HCT116 (cell line): ENCODE results near the gene DBX1. TPM values are rescaled to one million over a fixed set of nuclear protein-coding genes. Genes with fewer than 3 reads are reported as not detected.

ENCODE experiments used
- ATAC-seq: fragments of 200-7000 bp; cut with Tn5 transposase; 2 replicates; pipeline ENCODE4 v1.9.1; 2020; ENCODE audit warnings: mild to moderate bottlenecking, moderate library complexity
- BruUV-seq: library from RNA; stranded (reverse); fragments of 400-500 nt; replicated peaks from 2 replicates; lab custom pipeline; 2021; lab: Mats Ljungman, UMichigan
- CTCF ChIA-PET: fragments of 300-600 bp; sonication (Branson Sonifier 250); formaldehyde crosslinking; loops from one replicate; lab custom pipeline; 2021; ENCODE audit warnings: antibody characterized with exemption; lab: Charles Lee
- POLR2A ChIA-PET: fragments of 300-600, 350-600 bp; sonication (Branson Sonifier 250); formaldehyde crosslinking; loops from one replicate; lab custom pipeline; 2021; ENCODE audit warnings: antibody characterized with exemption; lab: Charles Lee
- RAD21 ChIA-PET, 2 experiments: fragments of 300-600 bp; sonication (Branson Sonifier 250); formaldehyde crosslinking; loops; one replicate each; lab custom pipeline; 2023; ENCODE audit warnings: low total read pairs in 2 of 2; ENCODE audit not compliant: uncharacterized antibody in 2 of 2, unreplicated experiment in 2 of 2, low non-redundant PET in 1 of 2; lab: Charles Lee
- DNase-seq: peaks from one replicate; pipeline ENCODE4 v3.0.0-alpha.2; 2010; ENCODE audit warnings: low read depth, low spot score
- H2AFZ ChIP-seq: fragments of 200-600 bp; shearing (Covaris generic), sonication (generic); 2 replicates; pipeline ENCODE4 v1.6.1; 2017; ENCODE audit warnings: low read depth, mixed run types, mixed read lengths, antibody characterized with exemption, low read length; ENCODE audit not compliant: poor library complexity, severe bottlenecking
- H3K27ac ChIP-seq: 2 replicates; pipeline ENCODE4 v1.5.1; 2012; ENCODE audit warnings: low read depth, low read length
- H3K27me3 ChIP-seq: fragments of 200-600 bp; sonication (generic); 2 replicates; pipeline ENCODE4 v1.6.1; 2016; ENCODE audit warnings: mixed run types, low read length, mixed read lengths; ENCODE audit not compliant: insufficient read depth
- H3K36me3 ChIP-seq, 2 experiments: fragments of 200-500 bp in 1 of 2; fragments of 200-600 bp in 1 of 2; sonication (Bioruptor generic) in 1 of 2; sonication (generic) in 1 of 2; 2 replicates each; pipeline versions ENCODE4 v1.5.1 to v1.6.1; 2014 to 2016; ENCODE audit warnings: low read length in 2 of 2, inconsistent platforms in 1 of 2, mixed read lengths in 1 of 2, mixed run types in 1 of 2; ENCODE audit not compliant: insufficient read depth in 2 of 2, control insufficient read depth in 1 of 2
- H3K4me1 ChIP-seq, 2 experiments: fragments of 200-600 bp in 1 of 2; sonication (generic) in 1 of 2; 2 replicates each; pipeline versions ENCODE4 v1.5.1 to v1.6.1; 2012 to 2017; ENCODE audit warnings: low read length in 2 of 2, inconsistent platforms in 1 of 2, mild to moderate bottlenecking in 1 of 2, mixed read lengths in 1 of 2, mixed run types in 1 of 2, moderate library complexity in 1 of 2; ENCODE audit not compliant: insufficient read depth in 2 of 2, control insufficient read depth in 1 of 2
- H3K4me2 ChIP-seq: fragments of 200-600 bp; sonication (generic); 2 replicates; pipeline ENCODE4 v1.6.1; 2017; ENCODE audit warnings: mixed run types, low read length, mixed read lengths
- H3K4me3 ChIP-seq, 2 experiments: fragments of 200-600 bp in 1 of 2; sonication (generic) in 1 of 2; replicated peaks in 1 of 2; 2 replicates each; pipeline ENCODE4 v1.5.1; 2011 to 2016; ENCODE audit warnings: low read length in 2 of 2, control low read depth in 1 of 2, low read depth in 1 of 2, mild to moderate bottlenecking in 1 of 2, mixed read lengths in 1 of 2, mixed run types in 1 of 2
- H3K79me2 ChIP-seq: fragments of 200-600 bp; sonication (generic); 2 replicates; pipeline ENCODE4 v1.6.1; 2017; ENCODE audit warnings: mild to moderate bottlenecking, mixed run types, low read length, moderate library complexity, mixed read lengths; ENCODE audit not compliant: insufficient read depth
- H3K9ac ChIP-seq: fragments of 200-600 bp; sonication (generic); 2 replicates; pipeline ENCODE4 v1.6.1; 2016; ENCODE audit warnings: low read length, mixed read lengths
- H3K9me2 ChIP-seq: fragments of 200-600 bp; sonication (generic), shearing (Covaris generic); 2 replicates; pipeline ENCODE4 v1.6.1; 2017; ENCODE audit warnings: mixed run types, mild to moderate bottlenecking, moderate library complexity; ENCODE audit not compliant: insufficient read depth
- H3K9me3 ChIP-seq, 2 experiments: fragments of 200-500 bp in 1 of 2; fragments of 200-600 bp in 1 of 2; sonication (Bioruptor generic) in 1 of 2; sonication (generic) in 1 of 2; 2 replicates each; pipeline ENCODE4 v1.6.1; 2014 to 2017; ENCODE audit warnings: low read length in 2 of 2, mixed read lengths in 2 of 2, inconsistent platforms in 1 of 2, low read depth in 1 of 2, mild to moderate bottlenecking in 1 of 2, mixed run types in 1 of 2, moderate library complexity in 1 of 2; ENCODE audit not compliant: control insufficient read depth in 1 of 2, insufficient read depth in 1 of 2
- H4K20me1 ChIP-seq: fragments of 200-600 bp; sonication (generic), shearing (Covaris generic); 2 replicates; pipeline ENCODE4 v1.6.1; 2017; ENCODE audit warnings: mixed run types, mild to moderate bottlenecking, moderate library complexity; ENCODE audit not compliant: insufficient read depth
- EGR1 ChIP-seq: IDR thresholded peaks from 2 replicates; pipeline ENCODE4 v1.6.1; 2012; ENCODE audit warnings: low read depth
- JUND ChIP-seq: IDR thresholded peaks from 2 replicates; pipeline ENCODE4 v1.6.1; 2012
- REST ChIP-seq: IDR thresholded peaks from 2 replicates; pipeline ENCODE4 v1.6.1; 2012; ENCODE audit warnings: low read depth
- SIN3A ChIP-seq: IDR thresholded peaks from 2 replicates; pipeline ENCODE4 v1.6.1; 2012; ENCODE audit warnings: low read depth
- SRF ChIP-seq: IDR thresholded peaks from 2 replicates; pipeline ENCODE4 v1.6.1; 2012; ENCODE audit warnings: low read depth
- YY1 ChIP-seq: IDR thresholded peaks from 2 replicates; pipeline ENCODE4 v1.6.1; 2011; ENCODE audit warnings: low read length, low read depth, moderate library complexity, mild to moderate bottlenecking; ENCODE audit not compliant: insufficient replicate concordance; ENCODE audit errors: extremely low read depth
- ZFX ChIP-seq: fragments of 450-650 bp; IDR thresholded peaks from 2 replicates; pipeline ENCODE4 v1.6.1; 2017
- intact Hi-C: fragments of 100-400 bp; cut with micrococcal nuclease; formaldehyde crosslinking; loops from 2 replicates; pipeline ENCODE4 v1.10.0; 2022
- total RNA-seq: library from RNA; stranded (reverse); gene quantifications from one replicate; pipeline ENCODE4 v1.2.1, GENCODE V29; 2021; ENCODE audit not compliant: unreplicated experiment
- TF ChIP-seq, protein P1 (sequence below), 3 experiments: fragments of 200-600 bp in 1 of 3; sonication (generic) in 1 of 3; IDR thresholded peaks in 2 of 3; conservative IDR thresholded peaks in 1 of 3; 2 replicates each; pipeline ENCODE4 v1.5.1; 2012 to 2017; ENCODE audit warnings: low read depth in 2 of 3, low read length in 2 of 3, antibody characterized with exemption in 1 of 3, borderline replicate concordance in 1 of 3, control low read depth in 1 of 3, mild to moderate bottlenecking in 1 of 3, mixed read lengths in 1 of 3, mixed run types in 1 of 3, moderate library complexity in 1 of 3; ENCODE audit not compliant: insufficient read depth in 1 of 3

DBX1 gene
- total RNA-seq, 1 experiment from 2014 or later: not detected

GRCh38 chr11:20138707-20139106 is 21.6 kb downstream of the DBX1 start:
- POLR2A ChIA-PET: no interaction called here
- RAD21 ChIA-PET: no interaction called here
- H3K27me3 ChIP-seq: peaks cover 7% of the 10 kb centered on the region
- no peaks in the 10 kb centered on the region for H3K4me1 ChIP-seq
- no peak for TF ChIP-seq EGR1
- ATAC-seq: no peak
- H2AFZ ChIP-seq: no peak overlapping the region
- no peaks in the 10 kb centered on the region for H3K9me3 ChIP-seq
- DNase-seq: no peak
- no peaks in the 10 kb centered on the region for H4K20me1 ChIP-seq
- BruUV-seq: no TSS peak
- CTCF ChIA-PET: interaction anchor here (2.6 kb wide), 1 partner anchor 10 kb away, joined by 12 read pairs; no protein-coding TSS in a partner anchor
- no peak overlapping the region for H3K27ac ChIP-seq
- H3K9ac ChIP-seq: no peak overlapping the region
- H3K79me2 ChIP-seq: no peaks in the 10 kb centered on the region
- no peaks in the 10 kb centered on the region for H3K9me2 ChIP-seq
- H3K4me2 ChIP-seq: no peak overlapping the region
- intact Hi-C loops: no loop called here
- H3K4me3 ChIP-seq: no peak overlapping the region
- H3K36me3 ChIP-seq: no peaks in the 10 kb centered on the region

DNA sequence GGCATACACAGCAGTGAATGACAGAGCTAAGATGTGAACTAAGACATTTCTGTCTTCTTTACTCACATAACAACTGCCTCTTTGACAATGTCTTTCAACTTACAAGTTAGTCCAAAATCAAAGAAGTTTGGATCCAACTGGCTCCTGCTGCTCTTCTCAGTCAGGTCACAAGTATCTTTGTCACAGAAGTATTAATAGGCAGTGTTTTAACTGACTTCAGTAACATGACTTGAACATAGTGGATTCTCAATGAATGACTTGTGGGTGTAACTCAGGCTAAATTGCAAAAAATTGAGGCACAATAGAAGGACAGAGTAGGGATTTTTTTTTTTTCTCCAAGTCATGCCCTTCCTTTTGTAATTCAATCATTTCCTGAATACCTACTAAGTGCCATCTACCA is 22.6 kb downstream of the DBX1 start:
- no peaks in the 10 kb centered on the region for H3K4me1 ChIP-seq
- H2AFZ ChIP-seq: no peak overlapping the region
- no peaks in the 10 kb centered on the region; the same call in none of the 2 replicates for H3K27me3 ChIP-seq
- no peaks in the 10 kb centered on the region for H3K9me2 ChIP-seq
- no peak overlapping the region for H3K9ac ChIP-seq
- no peak for DNase-seq
- H4K20me1 ChIP-seq: no peaks in the 10 kb centered on the region
- intact Hi-C loops: no loop called here
- no peaks in the 10 kb centered on the region for H3K79me2 ChIP-seq
- H3K36me3 ChIP-seq: no peaks in the 10 kb centered on the region
- no peak overlapping the region for H3K27ac ChIP-seq
- CTCF ChIA-PET: interaction anchor here (2.6 kb wide), 1 partner anchor 9 kb away, joined by 12 read pairs; no protein-coding TSS in a partner anchor
- H3K9me3 ChIP-seq: no peaks in the 10 kb centered on the region
- RAD21 ChIA-PET: no interaction called here
- TF ChIP-seq REST: no peak
- no peak for TF ChIP-seq JUND
- TF ChIP-seq, protein P1, sequence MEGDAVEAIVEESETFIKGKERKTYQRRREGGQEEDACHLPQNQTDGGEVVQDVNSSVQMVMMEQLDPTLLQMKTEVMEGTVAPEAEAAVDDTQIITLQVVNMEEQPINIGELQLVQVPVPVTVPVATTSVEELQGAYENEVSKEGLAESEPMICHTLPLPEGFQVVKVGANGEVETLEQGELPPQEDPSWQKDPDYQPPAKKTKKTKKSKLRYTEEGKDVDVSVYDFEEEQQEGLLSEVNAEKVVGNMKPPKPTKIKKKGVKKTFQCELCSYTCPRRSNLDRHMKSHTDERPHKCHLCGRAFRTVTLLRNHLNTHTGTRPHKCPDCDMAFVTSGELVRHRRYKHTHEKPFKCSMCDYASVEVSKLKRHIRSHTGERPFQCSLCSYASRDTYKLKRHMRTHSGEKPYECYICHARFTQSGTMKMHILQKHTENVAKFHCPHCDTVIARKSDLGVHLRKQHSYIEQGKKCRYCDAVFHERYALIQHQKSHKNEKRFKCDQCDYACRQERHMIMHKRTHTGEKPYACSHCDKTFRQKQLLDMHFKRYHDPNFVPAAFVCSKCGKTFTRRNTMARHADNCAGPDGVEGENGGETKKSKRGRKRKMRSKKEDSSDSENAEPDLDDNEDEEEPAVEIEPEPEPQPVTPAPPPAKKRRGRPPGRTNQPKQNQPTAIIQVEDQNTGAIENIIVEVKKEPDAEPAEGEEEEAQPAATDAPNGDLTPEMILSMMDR (IDR thresholded peaks at IDR 0.05 in 2 of 3, conservative IDR thresholded peaks at IDR 0.05 in 1 of 3; ENCODE audit: borderline replicate concordance in 1 of 3, insufficient read depth in 1 of 3, low read depth in 2 of 3, low read length in 2 of 3): no peak
- no peak for TF ChIP-seq ZFX
- no peak for TF ChIP-seq SIN3A
- no peak for TF ChIP-seq EGR1
- TF ChIP-seq YY1: no peak
- no peak for TF ChIP-seq SRF
- H3K4me2 ChIP-seq: no peak overlapping the region
- ATAC-seq: no peak
- H3K4me3 ChIP-seq: no peak overlapping the region
- no TSS peak for BruUV-seq
- POLR2A ChIA-PET: no interaction called here
